ENCODE data around the gene EPB41L5. TPM values are rescaled to one million over a fixed set of nuclear protein-coding genes. Genes with fewer than 3 reads are reported as not detected.

The EPB41L5 gene
- total and polyA plus RNA-seq, 10 of the 15 experiments (the other 5 are each of a cell fraction or from before 2014, with no cell fraction given): 2.1 to 20.4 (median 8.2) TPM

GRCh38 chr2:120218181-120218580 lies 205.3 kb downstream of the EPB41L5 start:
- Histone ChIP-seq H2AFZ (ENCODE audit: control insufficient read depth, low read depth, low read length) (no peak overlapping the region), H3K36me3 (ENCODE audit: control insufficient read depth in 2 of 2, insufficient read depth in 2 of 2, low read length in 1 of 2) (no peaks in the 10 kb centered on the region; a peak in 1 of 4 replicates), H3K4me3 (no peak overlapping the region), H3K4me2 (ENCODE audit: control insufficient read depth, insufficient read depth) (no peak overlapping the region), H3K9me3 (replicated peaks; ENCODE audit: control insufficient read depth, insufficient read depth, low read length) (no peaks in the 10 kb centered on the region), H3K27me3 (replicated peaks in 1 of 2; ENCODE audit: control insufficient read depth in 2 of 2, insufficient read depth in 2 of 2, low read length in 1 of 2) (no peaks in the 10 kb centered on the region), H3K9ac (ENCODE audit: control insufficient read depth, insufficient read depth, low read length) (no peak overlapping the region), H4K20me1 (ENCODE audit: control insufficient read depth, insufficient read depth) (no peaks in the 10 kb centered on the region), H3K79me2 (ENCODE audit: control insufficient read depth, insufficient read depth, low read length) (peaks cover 16% of the 10 kb centered on the region), H3K4me1 (ENCODE audit: control insufficient read depth, insufficient read depth, low read length) (peaks cover 17% of the 10 kb centered on the region), H3K27ac (ENCODE audit: control insufficient read depth, insufficient read depth) (no peak overlapping the region)
- ChIA-PET CTCF (interaction anchor here (0.6 kb wide), 1 partner anchor 95 kb away, joined by 3 read pairs; no protein-coding TSS in a partner anchor), POLR2A (no interaction called here), RAD21 (ENCODE audit: unreplicated experiment) (no interaction called here), SMC1A (ENCODE audit: uncharacterized antibody, unreplicated experiment) (no interaction called here)
- TF ChIP-seq E2F4 (IDR thresholded peaks at IDR 0.05; ENCODE audit: low read depth, low read length) (no peak), ZZZ3 (IDR thresholded peaks at IDR 0.05; ENCODE audit: control insufficient read depth, insufficient read length, low read depth) (no peak)
- in situ Hi-C loops (cut with MboI): loop anchor here (25.0 kb wide), 1 partner anchor 469 kb away; no protein-coding TSS in a partner anchor
- DNase-seq (ENCODE audit: low read depth, low spot score) (no peak), ATAC-seq (no peak), FAIRE-seq (no peak)
- whole genome bisulfite sequencing (ENCODE audit: insufficient coverage, insufficient replicate concordance, low lambda C conversion rate, missing lambda C conversion rate): 100% methylated on average over 5 of the region's 5 CpGs
- no TSS peak for BruUV-seq (replicated peaks)
- intact Hi-C loops (cut with micrococcal nuclease; ENCODE audit: unreplicated experiment): no loop called here

DNA sequence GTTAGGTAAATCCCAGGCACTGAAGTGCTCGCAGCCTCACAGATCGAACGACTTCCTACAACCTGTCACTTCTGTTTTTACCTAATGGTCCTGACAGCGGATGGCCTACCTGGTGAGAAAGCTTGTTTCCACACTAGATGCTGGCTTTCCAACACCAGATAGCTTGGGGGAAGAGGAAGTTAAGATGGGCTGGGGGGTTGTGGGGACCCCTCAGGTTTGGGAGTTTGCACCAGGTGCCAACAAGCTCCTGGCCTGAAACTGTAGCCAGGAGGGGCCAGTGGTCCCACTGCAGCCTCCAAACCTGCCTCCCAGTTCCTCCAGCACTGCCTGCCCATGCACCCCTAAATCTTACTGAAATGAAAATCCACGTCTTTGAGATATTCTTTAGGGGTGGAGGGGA lies 206.4 kb downstream of the EPB41L5 start:
- in situ Hi-C loops (cut with MboI): loop anchor here (25.0 kb wide), 1 partner anchor 468 kb away; no protein-coding TSS in a partner anchor
- FAIRE-seq: no peak

More for the DNA sequence above, 206.4 kb downstream of the EPB41L5 start:
- ChIA-PET CTCF (interaction anchor here (0.9 to 1.7 kb wide), 4 partner anchors 12 to 94 kb away, joined by 3 to 4 read pairs (median 3); no protein-coding TSS in a partner anchor), RAD21 (ENCODE audit: unreplicated experiment) (interaction anchor here (1.0 to 1.4 kb wide), 2 partner anchors 14 to 94 kb away, joined by 3 to 4 read pairs; no protein-coding TSS in a partner anchor), POLR2A (interaction anchor here (0.6 kb wide), 1 partner anchor 88 kb away, joined by 3 read pairs; no protein-coding TSS in a partner anchor), SMC1A (ENCODE audit: uncharacterized antibody, unreplicated experiment) (interaction anchor here (0.5 to 1.1 kb wide), 8 partner anchors 27 to 94 kb away, joined by 3 to 4 read pairs (median 3); no protein-coding TSS in a partner anchor)
- intact Hi-C loops (cut with micrococcal nuclease; ENCODE audit: unreplicated experiment): no loop called here
- H3K27ac ChIP-seq (ENCODE audit: control insufficient read depth, insufficient read depth): no peak overlapping the region
- H3K9ac ChIP-seq (ENCODE audit: control insufficient read depth, insufficient read depth, low read length): no peak overlapping the region
- peaks cover 18% of the 10 kb centered on the region for H3K79me2 ChIP-seq (ENCODE audit: control insufficient read depth, insufficient read depth, low read length)
- no peaks in the 10 kb centered on the region for H3K9me3 ChIP-seq (replicated peaks; ENCODE audit: control insufficient read depth, insufficient read depth, low read length)
- no TSS peak for BruUV-seq (replicated peaks)
- H3K36me3 ChIP-seq (ENCODE audit: control insufficient read depth in 2 of 2, insufficient read depth in 2 of 2, low read length in 1 of 2): no peaks in the 10 kb centered on the region; a peak in 1 of 4 replicates
- no peak overlapping the region for H2AFZ ChIP-seq (ENCODE audit: control insufficient read depth, low read depth, low read length)
- DNase-seq (ENCODE audit: low read depth, low spot score) (no peak), ATAC-seq (no peak)
- no peak for TF ChIP-seq IRF4 (IDR thresholded peaks at IDR 0.05; ENCODE audit: low read depth, low read length)
- TF ChIP-seq HSF1 (IDR thresholded peaks at IDR 0.05; ENCODE audit: low read depth, low read length): no peak
- TF ChIP-seq TARDBP (IDR thresholded peaks at IDR 0.05; ENCODE audit: borderline replicate concordance): no peak
- no peak for TF ChIP-seq JUNB (IDR thresholded peaks at IDR 0.05)
- H3K4me2 ChIP-seq (ENCODE audit: control insufficient read depth, insufficient read depth): no peak overlapping the region
- H3K27me3 ChIP-seq (replicated peaks in 1 of 2; ENCODE audit: control insufficient read depth in 2 of 2, insufficient read depth in 2 of 2, low read length in 1 of 2): no peaks in the 10 kb centered on the region
- no peaks in the 10 kb centered on the region for H4K20me1 ChIP-seq (ENCODE audit: control insufficient read depth, insufficient read depth)
- H3K4me3 ChIP-seq: no peak overlapping the region
- 97% methylated on average over 5 of the region's 5 CpGs for WGBS (ENCODE audit: insufficient coverage, insufficient replicate concordance, low lambda C conversion rate, missing lambda C conversion rate)
- peaks cover 22% of the 10 kb centered on the region for H3K4me1 ChIP-seq (ENCODE audit: control insufficient read depth, insufficient read depth, low read length)

Data from GM12878 (cell line).